IMR-90 (cell line): ENCODE data around the gene BLOC1S4. TPM values are rescaled to one million over a fixed set of nuclear protein-coding genes. Genes with fewer than 3 reads are reported as not detected.

Experiments
- ATAC-seq: fragments of 200-7000 bp; cut with Tn5 transposase; 2 replicates; pipeline ENCODE4 v1.9.1; 2020; ENCODE audit warnings: low read depth, mild to moderate bottlenecking, moderate library complexity
- BruUV-seq: library from RNA; stranded (reverse); fragments of 400-500 nt; replicated peaks from 2 replicates; lab custom pipeline; 2021; lab: Mats Ljungman, UMichigan
- CTCF ChIA-PET: fragments of 300-600 bp; formaldehyde crosslinking; extraction: SDS; loops from one replicate; lab custom pipeline; 2021; ENCODE audit warnings: antibody characterized with exemption; lab: Yijun Ruan, JAX
- POLR2A ChIA-PET: fragments of 300-600 bp; sonication (Branson Sonifier 250); formaldehyde crosslinking; loops from one replicate; lab custom pipeline; 2022; ENCODE audit warnings: antibody characterized with exemption; ENCODE audit not compliant: unreplicated experiment; lab: Charles Lee
- DNase-seq: peaks from one replicate; pipeline ENCODE4 v3.0.0; 2013
- H2AFZ ChIP-seq: replicated peaks from 2 replicates; pipeline ENCODE3; 2013; ENCODE audit warnings: low read length, mild to moderate bottlenecking; ENCODE audit not compliant: poor library complexity
- H2AK5ac ChIP-seq: 2 replicates; pipeline ENCODE4 v1.6.1; 2013; ENCODE audit warnings: low read depth, low read length, inconsistent platforms
- H2AK9ac ChIP-seq: replicated peaks from 2 replicates; pipeline ENCODE3; 2013; ENCODE audit warnings: mild to moderate bottlenecking, low read depth, low read length, moderate library complexity; ENCODE audit not compliant: poor library complexity
- H2BK120ac ChIP-seq: 2 replicates; pipeline ENCODE4 v1.6.1; 2013; ENCODE audit warnings: low read depth, low read length, inconsistent platforms
- H2BK15ac ChIP-seq: 3 replicates; pipeline ENCODE4 v1.6.1; 2013; ENCODE audit warnings: low read depth, low read length, inconsistent platforms
- H2BK20ac ChIP-seq: 2 replicates; pipeline ENCODE4 v1.6.1; 2013; ENCODE audit warnings: low read depth, mild to moderate bottlenecking, inconsistent platforms, low read length, moderate library complexity
- H2BK5ac ChIP-seq: 2 replicates; pipeline ENCODE4 v1.6.1; 2013; ENCODE audit warnings: mild to moderate bottlenecking, low read depth, low read length, inconsistent platforms; ENCODE audit not compliant: poor library complexity, severe bottlenecking
- H3K14ac ChIP-seq: replicated peaks from 2 replicates; pipeline ENCODE4 v1.6.1; 2013; ENCODE audit warnings: low read depth, low read length, inconsistent platforms
- H3K18ac ChIP-seq: 2 replicates; pipeline ENCODE4 v1.6.1; 2013; ENCODE audit warnings: low read depth, low read length, control low read depth
- H3K23ac ChIP-seq: 2 replicates; pipeline ENCODE4 v1.6.1; 2013; ENCODE audit warnings: low read depth, low read length, inconsistent platforms
- H3K27ac ChIP-seq: 2 replicates; pipeline ENCODE4 v1.5.1; 2013; ENCODE audit warnings: mild to moderate bottlenecking, control low read depth, low read length; ENCODE audit not compliant: insufficient read depth
- H3K27me3 ChIP-seq: 2 replicates; pipeline ENCODE4 v1.6.1; 2013; ENCODE audit warnings: low read length; ENCODE audit not compliant: control insufficient read depth, insufficient read depth
- H3K36me3 ChIP-seq: 2 replicates; pipeline ENCODE4 v1.6.1; 2013; ENCODE audit warnings: low read length, mixed read lengths; ENCODE audit not compliant: control insufficient read depth, insufficient read depth
- H3K4ac ChIP-seq: 2 replicates; pipeline ENCODE4 v1.6.1; 2013; ENCODE audit warnings: low read depth, low read length, inconsistent platforms
- H3K4me1 ChIP-seq: 2 replicates; pipeline ENCODE4 v1.6.1; 2013; ENCODE audit warnings: low read length, mixed read lengths; ENCODE audit not compliant: control insufficient read depth, insufficient read depth
- H3K4me2 ChIP-seq: 2 replicates; pipeline ENCODE4 v1.6.1; 2013; ENCODE audit warnings: low read depth, mild to moderate bottlenecking, control low read depth, low read length, moderate library complexity
- H3K4me3 ChIP-seq: 2 replicates; pipeline ENCODE4 v1.5.1; 2013; ENCODE audit warnings: low read depth, mild to moderate bottlenecking, control low read depth, low read length, moderate library complexity; ENCODE audit not compliant: insufficient read depth
- H3K56ac ChIP-seq: 2 replicates; pipeline ENCODE4 v1.6.1; 2013; ENCODE audit warnings: low read length, inconsistent platforms; ENCODE audit not compliant: insufficient read depth; ENCODE audit errors: extremely low read depth
- H3K79me1 ChIP-seq, 2 experiments: 2 replicates each; pipeline ENCODE4 v1.6.1; 2013; ENCODE audit warnings: low read length in 2 of 2, inconsistent platforms in 1 of 2, low read depth in 1 of 2
- H3K9ac ChIP-seq: 2 replicates; pipeline ENCODE4 v1.6.1; 2013; ENCODE audit warnings: low read depth, low read length, control low read depth
- H3K9me1 ChIP-seq: 2 replicates; pipeline ENCODE4 v1.6.1; 2013; ENCODE audit warnings: low read length, inconsistent platforms; ENCODE audit not compliant: insufficient read depth
- H3K9me3 ChIP-seq: 2 replicates; pipeline ENCODE4 v1.6.1; 2013; ENCODE audit warnings: low read length; ENCODE audit not compliant: control insufficient read depth, insufficient read depth
- H4K20me1 ChIP-seq: 2 replicates; pipeline ENCODE4 v1.6.1; 2013; ENCODE audit warnings: low read length, inconsistent platforms; ENCODE audit not compliant: insufficient read depth
- H4K5ac ChIP-seq: 2 replicates; pipeline ENCODE4 v1.6.1; 2013; ENCODE audit warnings: mild to moderate bottlenecking, low read depth, low read length, control low read depth
- H4K8ac ChIP-seq, 2 experiments: 2 replicates each; pipeline ENCODE4 v1.6.1; 2013; ENCODE audit warnings: low read depth in 2 of 2, low read length in 2 of 2, control low read depth in 1 of 2, inconsistent platforms in 1 of 2
- H4K91ac ChIP-seq: 2 replicates; pipeline ENCODE4 v1.6.1; 2013; ENCODE audit warnings: low read depth, low read length, inconsistent platforms; ENCODE audit not compliant: insufficient read depth
- BHLHE40 ChIP-seq: fragments of 150-350 bp; IDR thresholded peaks from 2 replicates; pipeline ENCODE4 v1.6.1; 2016; ENCODE audit warnings: mild to moderate bottlenecking, low read depth, low read length
- CEBPB ChIP-seq: IDR thresholded peaks from 2 replicates; pipeline ENCODE4 v1.6.1; 2012; ENCODE audit warnings: low read depth, low read length, improper control_type of control experiment
- CHD1 ChIP-seq: IDR thresholded peaks from 2 replicates; pipeline ENCODE4 v1.6.1; 2012; ENCODE audit warnings: low read depth, low read length, improper control_type of control experiment
- FOS ChIP-seq: fragments of 150-350 bp; IDR thresholded peaks from 2 replicates; pipeline ENCODE4 v1.6.1; 2016; ENCODE audit warnings: low read depth, low read length
- MAFK ChIP-seq: IDR thresholded peaks from 2 replicates; pipeline ENCODE4 v1.6.1; 2012; ENCODE audit warnings: low read depth, low read length, improper control_type of control experiment
- MXI1 ChIP-seq: IDR thresholded peaks from 2 replicates; pipeline ENCODE4 v1.6.1; 2012; ENCODE audit warnings: low read depth, mild to moderate bottlenecking, low read length, moderate library complexity, borderline replicate concordance
- NFE2L2 ChIP-seq: fragments of 150-350 bp; IDR thresholded peaks from 2 replicates; pipeline ENCODE4 v1.6.1; 2016; ENCODE audit warnings: low read depth, mild to moderate bottlenecking, low read length
- POLR2A ChIP-seq: IDR thresholded peaks from 2 replicates; pipeline ENCODE4 v1.6.1; 2012; ENCODE audit warnings: mild to moderate bottlenecking, low read depth, low read length
- RAD21 ChIP-seq: IDR thresholded peaks from 2 replicates; pipeline ENCODE4 v1.6.1; 2012; ENCODE audit warnings: low read length, improper control_type of control experiment
- RCOR1 ChIP-seq: IDR thresholded peaks from 2 replicates; pipeline ENCODE4 v1.6.1; 2012; ENCODE audit warnings: mild to moderate bottlenecking, low read length, improper control_type of control experiment; ENCODE audit not compliant: insufficient replicate concordance
- SMC3 ChIP-seq: fragments of 150-350 bp; IDR thresholded peaks from 2 replicates; pipeline ENCODE4 v1.6.1; 2016; ENCODE audit warnings: low read depth, mild to moderate bottlenecking, antibody characterized with exemption, low read length, moderate library complexity
- WGBS, 2 experiments: methylation state at CpG; one replicate each; pipeline versions ENCODE4 v1.1.5 to v1.1.7; 2013; ENCODE audit warnings: missing lambda C conversion rate in 2 of 2; ENCODE audit not compliant: insufficient read length in 1 of 2; ENCODE audit errors: extremely low coverage in 2 of 2; 5-methylcytosine and 5-hydroxymethylcytosine counted together
- dilution Hi-C: fragments of 300-500 bp; cut with HindIII; formaldehyde crosslinking; loops from one replicate; pipeline ENCODE4 v1.14.3; 2018; ENCODE audit warnings: low sequenced_read_pairs; ENCODE audit not compliant: unreplicated experiment
- in situ Hi-C: fragments of 300-500 bp; cut with MboI; formaldehyde crosslinking; loops from 3 replicates; pipeline ENCODE4 v1.14.3; 2019; ENCODE audit warnings: low sequenced_read_pairs, inconsistent platforms, mixed read lengths
- intact Hi-C: fragments of 100-400 bp; cut with micrococcal nuclease; formaldehyde crosslinking; loops from 2 replicates; pipeline ENCODE4 v1.10.0; 2022
- polyA plus RNA-seq, 3 experiments: library from polyadenylated mRNA; depleted of rRNA; stranded (reverse); fragments of >200 nt; gene quantifications; 2 replicates each; pipeline ENCODE4 v1.2.3, GENCODE V29; 2012; ENCODE audit warnings: low replicate concordance in 1 of 3
- total RNA-seq: library from RNA; depleted of rRNA; stranded (reverse); fragments of >200 nt; gene quantifications from 2 replicates; pipeline ENCODE4 v1.2.3, GENCODE V29; 2012
- TF ChIP-seq, protein P1 (sequence below): conservative IDR thresholded peaks from 2 replicates; pipeline ENCODE4 v1.5.1; 2012; ENCODE audit warnings: mild to moderate bottlenecking, low read depth, low read length, improper control_type of control experiment
- TF ChIP-seq, protein P2 (sequence below): fragments of 150-350 bp; IDR thresholded peaks from 2 replicates; pipeline ENCODE4 v1.6.1; 2016; ENCODE audit warnings: low read depth, mild to moderate bottlenecking, low read length, moderate library complexity, borderline replicate concordance
- TF ChIP-seq, protein P3 (sequence below): fragments of 150-350 bp; IDR thresholded peaks from 2 replicates; pipeline ENCODE4 v1.6.1; 2017; ENCODE audit warnings: mild to moderate bottlenecking, antibody characterized with exemption, low read length, low read depth

BLOC1S4 gene
- total and polyA plus RNA-seq, 2 of the 4 experiments (the other 2 are of a cell fraction), result 8.8 to 22.1 TPM

DNA sequence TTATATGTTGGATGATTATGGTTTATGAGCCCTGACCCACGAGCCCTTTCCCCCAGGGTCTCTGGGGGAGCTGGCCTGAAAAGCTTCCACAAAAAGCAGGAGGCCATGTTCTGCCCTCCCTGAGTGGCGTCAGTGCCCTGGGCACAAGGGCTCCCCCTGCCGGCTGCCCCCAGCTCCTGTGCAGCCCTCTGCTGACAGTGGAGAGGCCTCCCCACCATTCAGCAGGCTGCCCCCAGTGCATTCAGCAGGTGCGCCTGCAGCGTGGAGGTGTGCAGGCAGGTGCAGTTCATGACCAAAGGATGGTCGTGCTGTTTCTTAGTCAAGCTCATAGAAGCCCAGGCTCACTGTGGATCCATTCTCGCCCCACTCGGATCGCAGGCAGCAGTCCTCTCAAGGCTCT, 34.8 kb upstream of the BLOC1S4 start:
- no peak overlapping the region for H4K8ac ChIP-seq
- peaks cover 16 to 25% of the 10 kb centered on the region in 2 experiments; a peak in 3 of 4 replicates for H3K79me1 ChIP-seq
- ATAC-seq (no peak), DNase-seq (no peak)
- H3K27me3 ChIP-seq, result no peaks in the 10 kb centered on the region
- no peak overlapping the region for H2AK5ac ChIP-seq
- no peak overlapping the region for H3K14ac ChIP-seq
- H3K23ac ChIP-seq, result no peak overlapping the region
- ChIA-PET CTCF (interaction anchor here (0.6 to 1.3 kb wide), 2 partner anchors 13 to 184 kb away, joined by 3 read pairs; partner anchors contain the start of gene S100P), POLR2A (no interaction called here)
- WGBS, 2 experiments, result 96% methylated on average over 3 of the region's 9 CpGs; no CpG with 5 or more reads in 1 of the 2 experiments
- intact Hi-C loops, result no loop called here
- H3K9me1 ChIP-seq, result peaks cover 15% of the 10 kb centered on the region
- no peak overlapping the region for H3K18ac ChIP-seq
- no peak overlapping the region for H3K56ac ChIP-seq
- no peak overlapping the region for H2AFZ ChIP-seq
- no peak overlapping the region for H2BK120ac ChIP-seq
- no peak overlapping the region for H3K27ac ChIP-seq
- no peak overlapping the region for H4K5ac ChIP-seq
- H4K20me1 ChIP-seq, result peaks cover 5% of the 10 kb centered on the region; the same call in 1 of the 2 replicates
- H3K4ac ChIP-seq, result no peak overlapping the region
- in situ Hi-C loops, result no loop called here
- H2BK15ac ChIP-seq, result no peak overlapping the region
- dilution Hi-C loops, result no loop called here
- peaks cover 5% of the 10 kb centered on the region; the same call in 1 of the 2 replicates for H3K4me1 ChIP-seq
- H3K4me3 ChIP-seq, result no peak overlapping the region
- no peak overlapping the region for H3K4me2 ChIP-seq
- H3K9ac ChIP-seq, result no peak overlapping the region
- no peak overlapping the region for H4K91ac ChIP-seq
- no peaks in the 10 kb centered on the region; the same call in 1 of the 2 replicates for H3K9me3 ChIP-seq
- TF ChIP-seq MAFK (no peak), NFE2L2 (no peak), CEBPB (no peak), RCOR1 (no peak), MXI1 (no peak), POLR2A (no peak), RAD21 (no peak), BHLHE40 (no peak), SMC3 (no peak), CHD1 (no peak), FOS (no peak)
- TF ChIP-seq, protein P1, sequence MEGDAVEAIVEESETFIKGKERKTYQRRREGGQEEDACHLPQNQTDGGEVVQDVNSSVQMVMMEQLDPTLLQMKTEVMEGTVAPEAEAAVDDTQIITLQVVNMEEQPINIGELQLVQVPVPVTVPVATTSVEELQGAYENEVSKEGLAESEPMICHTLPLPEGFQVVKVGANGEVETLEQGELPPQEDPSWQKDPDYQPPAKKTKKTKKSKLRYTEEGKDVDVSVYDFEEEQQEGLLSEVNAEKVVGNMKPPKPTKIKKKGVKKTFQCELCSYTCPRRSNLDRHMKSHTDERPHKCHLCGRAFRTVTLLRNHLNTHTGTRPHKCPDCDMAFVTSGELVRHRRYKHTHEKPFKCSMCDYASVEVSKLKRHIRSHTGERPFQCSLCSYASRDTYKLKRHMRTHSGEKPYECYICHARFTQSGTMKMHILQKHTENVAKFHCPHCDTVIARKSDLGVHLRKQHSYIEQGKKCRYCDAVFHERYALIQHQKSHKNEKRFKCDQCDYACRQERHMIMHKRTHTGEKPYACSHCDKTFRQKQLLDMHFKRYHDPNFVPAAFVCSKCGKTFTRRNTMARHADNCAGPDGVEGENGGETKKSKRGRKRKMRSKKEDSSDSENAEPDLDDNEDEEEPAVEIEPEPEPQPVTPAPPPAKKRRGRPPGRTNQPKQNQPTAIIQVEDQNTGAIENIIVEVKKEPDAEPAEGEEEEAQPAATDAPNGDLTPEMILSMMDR, result no peak
- TF ChIP-seq, protein P2, sequence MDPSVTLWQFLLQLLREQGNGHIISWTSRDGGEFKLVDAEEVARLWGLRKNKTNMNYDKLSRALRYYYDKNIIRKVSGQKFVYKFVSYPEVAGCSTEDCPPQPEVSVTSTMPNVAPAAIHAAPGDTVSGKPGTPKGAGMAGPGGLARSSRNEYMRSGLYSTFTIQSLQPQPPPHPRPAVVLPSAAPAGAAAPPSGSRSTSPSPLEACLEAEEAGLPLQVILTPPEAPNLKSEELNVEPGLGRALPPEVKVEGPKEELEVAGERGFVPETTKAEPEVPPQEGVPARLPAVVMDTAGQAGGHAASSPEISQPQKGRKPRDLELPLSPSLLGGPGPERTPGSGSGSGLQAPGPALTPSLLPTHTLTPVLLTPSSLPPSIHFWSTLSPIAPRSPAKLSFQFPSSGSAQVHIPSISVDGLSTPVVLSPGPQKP, result no peak
- TF ChIP-seq, protein P3, sequence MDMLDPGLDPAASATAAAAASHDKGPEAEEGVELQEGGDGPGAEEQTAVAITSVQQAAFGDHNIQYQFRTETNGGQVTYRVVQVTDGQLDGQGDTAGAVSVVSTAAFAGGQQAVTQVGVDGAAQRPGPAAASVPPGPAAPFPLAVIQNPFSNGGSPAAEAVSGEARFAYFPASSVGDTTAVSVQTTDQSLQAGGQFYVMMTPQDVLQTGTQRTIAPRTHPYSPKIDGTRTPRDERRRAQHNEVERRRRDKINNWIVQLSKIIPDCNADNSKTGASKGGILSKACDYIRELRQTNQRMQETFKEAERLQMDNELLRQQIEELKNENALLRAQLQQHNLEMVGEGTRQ, result no peak
- no peak overlapping the region for H2BK20ac ChIP-seq
- no peak overlapping the region for H2BK5ac ChIP-seq
- BruUV-seq, result no TSS peak
- H3K36me3 ChIP-seq, result peaks cover 4% of the 10 kb centered on the region; the same call in 1 of the 2 replicates
- H2AK9ac ChIP-seq, result no peak overlapping the region
